Measurements from ENCODE around the gene MXRA5. TPM values are rescaled to one million over a fixed set of nuclear protein-coding genes. Genes with fewer than 3 reads are reported as not detected.

The MXRA5 gene
- total and polyA plus RNA-seq, 11 donors, result 0.08 to 68.0 (median 3.1) TPM

GRCh38 chrX:3312109-3312508, 34.3 kb downstream of the MXRA5 start:
- Histone ChIP-seq H3K27me3 (no peaks in the 10 kb centered on the region), H3K9me3 (peaks cover 0 to 3% (median 0%) of the 10 kb centered on the region in 12 donors), H3K4me1 (no peaks in the 10 kb centered on the region), H3K27ac (no peak overlapping the region), H3K4me3 (no peak overlapping the region), H3K36me3 (peaks cover 0 to 36% (median 0%) of the 10 kb centered on the region in 9 donors)
- 92 to 97% (median 93%) methylated on average over 2 of the region's 2 CpGs for WGBS, 4 donors
- TF ChIP-seq, protein P1, sequence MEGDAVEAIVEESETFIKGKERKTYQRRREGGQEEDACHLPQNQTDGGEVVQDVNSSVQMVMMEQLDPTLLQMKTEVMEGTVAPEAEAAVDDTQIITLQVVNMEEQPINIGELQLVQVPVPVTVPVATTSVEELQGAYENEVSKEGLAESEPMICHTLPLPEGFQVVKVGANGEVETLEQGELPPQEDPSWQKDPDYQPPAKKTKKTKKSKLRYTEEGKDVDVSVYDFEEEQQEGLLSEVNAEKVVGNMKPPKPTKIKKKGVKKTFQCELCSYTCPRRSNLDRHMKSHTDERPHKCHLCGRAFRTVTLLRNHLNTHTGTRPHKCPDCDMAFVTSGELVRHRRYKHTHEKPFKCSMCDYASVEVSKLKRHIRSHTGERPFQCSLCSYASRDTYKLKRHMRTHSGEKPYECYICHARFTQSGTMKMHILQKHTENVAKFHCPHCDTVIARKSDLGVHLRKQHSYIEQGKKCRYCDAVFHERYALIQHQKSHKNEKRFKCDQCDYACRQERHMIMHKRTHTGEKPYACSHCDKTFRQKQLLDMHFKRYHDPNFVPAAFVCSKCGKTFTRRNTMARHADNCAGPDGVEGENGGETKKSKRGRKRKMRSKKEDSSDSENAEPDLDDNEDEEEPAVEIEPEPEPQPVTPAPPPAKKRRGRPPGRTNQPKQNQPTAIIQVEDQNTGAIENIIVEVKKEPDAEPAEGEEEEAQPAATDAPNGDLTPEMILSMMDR (IDR thresholded peaks at IDR 0.05), result no peak
- no peak for TF ChIP-seq POLR2A (IDR thresholded peaks at IDR 0.05)
- ATAC-seq (no peak), DNase-seq (no peak)
- intact Hi-C loops (cut with DNase I), result no loop called here

DNA sequence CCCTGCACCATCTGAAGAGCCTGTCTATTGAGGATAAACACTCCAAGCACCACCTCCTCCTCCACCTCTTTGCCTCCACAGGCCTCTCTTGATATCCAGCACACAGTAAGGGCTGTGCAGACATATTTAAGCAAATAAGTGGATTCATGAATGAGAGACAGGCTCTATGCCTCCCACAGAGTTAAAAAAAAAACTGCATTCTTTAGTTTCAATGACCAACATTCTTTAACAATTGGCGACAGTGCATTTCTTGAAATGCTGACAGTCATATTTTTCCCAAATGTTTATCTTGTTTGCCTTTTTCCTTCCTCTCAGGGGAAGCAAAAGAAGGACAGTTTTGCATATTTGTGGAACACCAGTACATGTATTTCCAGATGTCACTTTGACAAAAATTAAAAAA, 38.6 kb downstream of the MXRA5 start:
- Histone ChIP-seq H3K27me3 (no peaks in the 10 kb centered on the region), H3K4me3 (no peak overlapping the region), H3K36me3 (peaks cover 0 to 21% (median 0%) of the 10 kb centered on the region in 9 donors), H3K4me1 (no peaks in the 10 kb centered on the region), H3K27ac (no peak overlapping the region), H3K9me3 (no peaks in the 10 kb centered on the region)
- ATAC-seq, result no peak
- 35 to 64% (median 53%) methylated on average over 1 of the region's 1 CpG for WGBS, 4 donors
- intact Hi-C loops (cut with DNase I), result no loop called here
- TF ChIP-seq POLR2A (IDR thresholded peaks at IDR 0.05), result no peak
- TF ChIP-seq, protein P1 (IDR thresholded peaks at IDR 0.05), result no peak
- DNase-seq, result no peak

GRCh38 chrX:3299636-3300035, 46.8 kb downstream of the MXRA5 start:
- Histone ChIP-seq H3K27me3 (no peaks in the 10 kb centered on the region), H3K9me3 (peaks cover 0 to 7% (median 0%) of the 10 kb centered on the region in 12 donors), H3K4me3 (no peak overlapping the region), H3K27ac (no peak overlapping the region), H3K36me3 (no peaks in the 10 kb centered on the region), H3K4me1 (no peaks in the 10 kb centered on the region)
- 65 to 79% (median 67%) methylated on average over 1 of the region's 1 CpG for WGBS, 4 donors
- ATAC-seq, result no peak
- intact Hi-C loops (cut with DNase I), result no loop called here
- DNase-seq, result no peak
- TF ChIP-seq POLR2A (IDR thresholded peaks at IDR 0.05), result no peak
- TF ChIP-seq, protein P1 (IDR thresholded peaks at IDR 0.05), result no peak

DNA sequence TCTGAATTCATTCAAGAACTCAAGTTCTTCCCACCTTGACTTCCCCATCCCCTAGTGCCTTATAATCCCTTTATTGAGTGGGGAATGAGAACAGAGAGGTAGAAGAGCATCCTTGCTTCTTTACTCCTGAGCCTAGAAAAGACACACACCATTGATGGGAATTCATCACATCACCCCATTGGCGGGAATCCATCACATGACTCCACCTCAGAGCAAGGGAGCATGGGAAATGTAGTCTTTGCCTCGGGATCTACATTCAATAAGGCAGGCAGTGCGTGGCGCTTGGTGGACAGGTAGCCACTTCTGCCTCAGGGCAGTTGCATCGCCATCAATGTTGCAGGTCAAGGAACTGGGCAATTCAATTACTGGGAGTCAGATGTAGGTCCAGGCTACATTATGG, 50.7 kb downstream of the MXRA5 start:
- Histone ChIP-seq H3K4me3 (no peak overlapping the region), H3K27ac (no peak overlapping the region), H3K9me3 (peaks cover 0 to 7% (median 0%) of the 10 kb centered on the region in 12 donors), H3K27me3 (no peaks in the 10 kb centered on the region), H3K36me3 (no peaks in the 10 kb centered on the region), H3K4me1 (no peaks in the 10 kb centered on the region)
- 40 to 63% (median 59%) methylated on average over 5 of the region's 5 CpGs for WGBS, 4 donors
- DNase-seq, result no peak
- intact Hi-C loops (cut with DNase I), result no loop called here
- no peak for TF ChIP-seq POLR2A (IDR thresholded peaks at IDR 0.05)
- TF ChIP-seq, protein P1 (IDR thresholded peaks at IDR 0.05), result no peak
- ATAC-seq, result no peak
